Measurements from ENCODE around the gene EIF3J. TPM values are rescaled to one million over a fixed set of nuclear protein-coding genes. Genes with fewer than 3 reads are reported as not detected.
A peak's percentile ranks its signal among the peaks of the same experiment; 100 is the strongest.

Gene EIF3J
- total and polyA plus RNA-seq, 4 donors, result 30.2 to 65.9 (median 56.6) TPM

- intact Hi-C loops (cut with DNase I), result loop anchor here in 1 of 2 donors (10.0 kb wide), 1 partner anchor 164 kb away; the partner anchor contains the start of gene TRIM69
- DNase-seq (no peak), ATAC-seq (ENCODE audit: low FRiP score) (peak; percentile 13)
- Histone ChIP-seq H3K27ac (ENCODE audit: low read depth in 1 of 2, low read length in 2 of 2) (no peak overlapping the region), H3K9me3 (ENCODE audit: control insufficient read depth, low read length) (no peaks in the 10 kb centered on the region), H3K36me3 (ENCODE audit: control insufficient read depth in 1 of 2, insufficient read depth in 2 of 2, low read length in 1 of 2) (peaks cover 6 to 10% of the 10 kb centered on the region in 2 donors), H3K4me1 (ENCODE audit: control insufficient read depth in 1 of 2, insufficient read depth in 2 of 2, low read length in 2 of 2) (no peaks in the 10 kb centered on the region), H3K27me3 (ENCODE audit: control insufficient read depth in 1 of 2, insufficient read depth in 2 of 2, low read length in 1 of 2) (no peaks in the 10 kb centered on the region), H3K4me3 (ENCODE audit: low read length in 2 of 2) (no peak overlapping the region)
- 92 to 93% methylated on average over 4 of the region's 4 CpGs for WGBS, 2 donors
Measured at GRCh38 chr15:44570361-44570760, 33.4 kb downstream of the EIF3J start.

GRCh38 chr15:44573386-44573785 lies 36.4 kb downstream of the EIF3J start:
- peaks cover 3 to 7% of the 10 kb centered on the region in 2 donors for H3K36me3 ChIP-seq (ENCODE audit: control insufficient read depth in 1 of 2, insufficient read depth in 2 of 2, low read length in 1 of 2)
- no peak for ATAC-seq (ENCODE audit: low FRiP score)
- DNase-seq, result no peak
- H3K9me3 ChIP-seq (ENCODE audit: control insufficient read depth, low read length), result no peaks in the 10 kb centered on the region
- no peaks in the 10 kb centered on the region for H3K4me1 ChIP-seq (ENCODE audit: control insufficient read depth in 1 of 2, insufficient read depth in 2 of 2, low read length in 2 of 2)
- intact Hi-C loops (cut with DNase I), result loop anchor here in 1 of 2 donors (10.0 kb wide), 1 partner anchor 161 kb away; the partner anchor contains the start of gene TRIM69
- no peaks in the 10 kb centered on the region for H3K27me3 ChIP-seq (ENCODE audit: control insufficient read depth in 1 of 2, insufficient read depth in 2 of 2, low read length in 1 of 2)
- H3K27ac ChIP-seq (ENCODE audit: low read depth in 1 of 2, low read length in 2 of 2), result no peak overlapping the region
- 91 to 93% methylated on average over 6 of the region's 6 CpGs for WGBS, 2 donors
- no peak overlapping the region for H3K4me3 ChIP-seq (ENCODE audit: low read length in 2 of 2)

DNA sequence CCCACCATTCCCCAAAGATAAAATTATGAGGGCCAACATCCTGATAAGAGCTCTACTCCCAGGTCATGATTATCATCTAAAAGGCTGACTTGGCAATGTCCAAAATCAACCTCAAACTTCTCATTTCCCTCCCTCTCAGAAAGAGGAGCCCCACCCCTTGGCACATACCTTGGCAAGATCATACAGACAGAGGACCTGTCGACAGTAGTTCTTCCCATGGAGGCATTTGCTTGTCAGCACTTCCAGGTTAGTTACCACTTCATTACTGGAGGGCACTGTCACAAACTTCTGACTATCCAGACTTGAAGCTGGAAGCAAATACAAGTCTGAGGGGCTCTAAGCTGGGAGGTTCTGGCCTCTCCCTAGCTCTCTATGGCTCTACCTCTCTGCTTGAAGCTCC lies 37.8 kb downstream of the EIF3J start:
- no peaks in the 10 kb centered on the region for H3K4me1 ChIP-seq (ENCODE audit: control insufficient read depth in 1 of 2, insufficient read depth in 2 of 2, low read length in 2 of 2)
- ATAC-seq (ENCODE audit: low FRiP score) (no peak), DNase-seq (no peak)
- H3K4me3 ChIP-seq (ENCODE audit: low read length in 2 of 2), result no peak overlapping the region
- H3K27ac ChIP-seq (ENCODE audit: low read depth in 1 of 2, low read length in 2 of 2), result no peak overlapping the region
- no peaks in the 10 kb centered on the region for H3K27me3 ChIP-seq (ENCODE audit: control insufficient read depth in 1 of 2, insufficient read depth in 2 of 2, low read length in 1 of 2)
- WGBS, 2 donors, result 72 to 92% methylated on average over 1 of the region's 1 CpG
- H3K36me3 ChIP-seq (ENCODE audit: control insufficient read depth in 1 of 2, insufficient read depth in 2 of 2, low read length in 1 of 2), result peaks cover 0 to 4% of the 10 kb centered on the region in 2 donors
- intact Hi-C loops (cut with DNase I), result loop anchor here in 1 of 2 donors (10.0 kb wide), 1 partner anchor 160 kb away; the partner anchor contains the start of gene TRIM69
- no peaks in the 10 kb centered on the region for H3K9me3 ChIP-seq (ENCODE audit: control insufficient read depth, low read length)

GRCh38 chr15:44580105-44580504 lies 43.2 kb downstream of the EIF3J start:
- WGBS, 2 donors, result 92 to 93% methylated on average over 2 of the region's 2 CpGs
- H3K36me3 ChIP-seq (ENCODE audit: control insufficient read depth in 1 of 2, insufficient read depth in 2 of 2, low read length in 1 of 2), result peaks cover 4 to 6% of the 10 kb centered on the region in 2 donors
- no peak for DNase-seq
- H3K4me3 ChIP-seq (ENCODE audit: low read length in 2 of 2), result no peak overlapping the region
- H3K27ac ChIP-seq (ENCODE audit: low read depth in 1 of 2, low read length in 2 of 2), result no peak overlapping the region
- no peak for ATAC-seq (ENCODE audit: low FRiP score)
- no peaks in the 10 kb centered on the region for H3K4me1 ChIP-seq (ENCODE audit: control insufficient read depth in 1 of 2, insufficient read depth in 2 of 2, low read length in 2 of 2)
- H3K27me3 ChIP-seq (ENCODE audit: control insufficient read depth in 1 of 2, insufficient read depth in 2 of 2, low read length in 1 of 2), result no peaks in the 10 kb centered on the region
- H3K9me3 ChIP-seq (ENCODE audit: control insufficient read depth, low read length), result no peaks in the 10 kb centered on the region
- intact Hi-C loops (cut with DNase I), result no loop called here

GRCh38 chr15:44584162-44584749 lies 47.3 kb downstream of the EIF3J start:
- DNase-seq, result peak in 1 of 2 donors; percentile 53
- H3K27ac ChIP-seq (ENCODE audit: low read depth in 1 of 2, low read length in 2 of 2), result no peak overlapping the region
- H3K9me3 ChIP-seq (ENCODE audit: control insufficient read depth, low read length), result no peaks in the 10 kb centered on the region
- H3K4me1 ChIP-seq (ENCODE audit: control insufficient read depth in 1 of 2, insufficient read depth in 2 of 2, low read length in 2 of 2), result no peaks in the 10 kb centered on the region
- intact Hi-C loops (cut with DNase I), result no loop called here
- peak; percentile 71 for ATAC-seq (ENCODE audit: low FRiP score)
- WGBS, 2 donors, result 77 to 82% methylated on average over 5 of the region's 5 CpGs
- H3K27me3 ChIP-seq (ENCODE audit: control insufficient read depth in 1 of 2, insufficient read depth in 2 of 2, low read length in 1 of 2), result no peaks in the 10 kb centered on the region
- H3K36me3 ChIP-seq (ENCODE audit: control insufficient read depth in 1 of 2, insufficient read depth in 2 of 2, low read length in 1 of 2), result peaks cover 5 to 7% of the 10 kb centered on the region in 2 donors
- no peak overlapping the region for H3K4me3 ChIP-seq (ENCODE audit: low read length in 2 of 2)

- ATAC-seq (ENCODE audit: low FRiP score) (no peak), DNase-seq (no peak)
- Histone ChIP-seq H3K27me3 (ENCODE audit: control insufficient read depth in 1 of 2, insufficient read depth in 2 of 2, low read length in 1 of 2) (no peaks in the 10 kb centered on the region), H3K4me1 (ENCODE audit: control insufficient read depth in 1 of 2, insufficient read depth in 2 of 2, low read length in 2 of 2) (no peaks in the 10 kb centered on the region), H3K27ac (ENCODE audit: low read depth in 1 of 2, low read length in 2 of 2) (no peak overlapping the region), H3K9me3 (ENCODE audit: control insufficient read depth, low read length) (no peaks in the 10 kb centered on the region), H3K36me3 (ENCODE audit: control insufficient read depth in 1 of 2, insufficient read depth in 2 of 2, low read length in 1 of 2) (peaks cover 7 to 9% of the 10 kb centered on the region in 2 donors), H3K4me3 (ENCODE audit: low read length in 2 of 2) (no peak overlapping the region)
- intact Hi-C loops (cut with DNase I), result no loop called here
- 94 to 95% methylated on average over 2 of the region's 2 CpGs for WGBS, 2 donors
Measured at GRCh38 chr15:44585633-44586032, 48.7 kb downstream of the EIF3J start.

DNA sequence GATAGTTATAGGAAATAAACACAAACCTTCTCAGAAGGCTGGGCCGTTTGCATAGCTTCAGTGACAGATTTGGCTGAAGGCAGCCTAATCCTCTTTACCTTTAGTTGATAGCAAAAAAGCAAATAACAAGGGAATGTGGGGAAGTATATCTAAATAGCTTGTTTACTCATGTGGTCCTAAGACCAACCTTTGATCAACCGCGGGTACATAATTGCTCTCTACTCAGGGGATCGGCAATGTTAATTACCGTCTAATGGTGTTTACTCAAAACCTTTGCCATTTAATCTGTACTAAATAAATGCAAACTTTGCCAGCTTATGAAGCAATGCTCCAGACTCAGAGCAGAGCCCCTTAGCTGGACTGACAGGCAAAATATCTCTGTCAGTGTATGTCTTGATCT lies 51.6 kb downstream of the EIF3J start:
- Histone ChIP-seq H3K4me3 (ENCODE audit: low read length in 2 of 2) (no peak overlapping the region), H3K4me1 (ENCODE audit: control insufficient read depth in 1 of 2, insufficient read depth in 2 of 2, low read length in 2 of 2) (no peaks in the 10 kb centered on the region), H3K9me3 (ENCODE audit: control insufficient read depth, low read length) (no peaks in the 10 kb centered on the region), H3K27me3 (ENCODE audit: control insufficient read depth in 1 of 2, insufficient read depth in 2 of 2, low read length in 1 of 2) (no peaks in the 10 kb centered on the region), H3K36me3 (ENCODE audit: control insufficient read depth in 1 of 2, insufficient read depth in 2 of 2, low read length in 1 of 2) (peaks cover 10% of the 10 kb centered on the region in 2 donors), H3K27ac (ENCODE audit: low read depth in 1 of 2, low read length in 2 of 2) (no peak overlapping the region)
- DNase-seq, result no peak
- intact Hi-C loops (cut with DNase I), result no loop called here
- WGBS, 2 donors, result 82 to 83% methylated on average over 5 of the region's 5 CpGs
- ATAC-seq (ENCODE audit: low FRiP score), result no peak

- ATAC-seq (ENCODE audit: low FRiP score) (no peak), DNase-seq (no peak)
- 97 to 100% methylated on average over 1 of the region's 1 CpG for WGBS, 2 donors
- H3K27ac ChIP-seq (ENCODE audit: low read depth in 1 of 2, low read length in 2 of 2), result no peak overlapping the region
- no peak overlapping the region for H3K4me3 ChIP-seq (ENCODE audit: low read length in 2 of 2)
- no peaks in the 10 kb centered on the region for H3K9me3 ChIP-seq (ENCODE audit: control insufficient read depth, low read length)
- no peaks in the 10 kb centered on the region for H3K4me1 ChIP-seq (ENCODE audit: control insufficient read depth in 1 of 2, insufficient read depth in 2 of 2, low read length in 2 of 2)
- no peaks in the 10 kb centered on the region for H3K27me3 ChIP-seq (ENCODE audit: control insufficient read depth in 1 of 2, insufficient read depth in 2 of 2, low read length in 1 of 2)
- peaks cover 6 to 11% of the 10 kb centered on the region in 2 donors for H3K36me3 ChIP-seq (ENCODE audit: control insufficient read depth in 1 of 2, insufficient read depth in 2 of 2, low read length in 1 of 2)
- intact Hi-C loops (cut with DNase I), result no loop called here
Measured at GRCh38 chr15:44591326-44591725, 54.4 kb downstream of the EIF3J start.

- H3K4me1 ChIP-seq (ENCODE audit: control insufficient read depth in 1 of 2, insufficient read depth in 2 of 2, low read length in 2 of 2), result no peaks in the 10 kb centered on the region
- peaks cover 10 to 13% of the 10 kb centered on the region in 2 donors for H3K36me3 ChIP-seq (ENCODE audit: control insufficient read depth in 1 of 2, insufficient read depth in 2 of 2, low read length in 1 of 2)
- no peaks in the 10 kb centered on the region for H3K9me3 ChIP-seq (ENCODE audit: control insufficient read depth, low read length)
- ATAC-seq (ENCODE audit: low FRiP score), result no peak
- no peak overlapping the region for H3K4me3 ChIP-seq (ENCODE audit: low read length in 2 of 2)
- WGBS, 2 donors, result 78 to 79% methylated on average over 7 of the region's 7 CpGs
- H3K27me3 ChIP-seq (ENCODE audit: control insufficient read depth in 1 of 2, insufficient read depth in 2 of 2, low read length in 1 of 2), result no peaks in the 10 kb centered on the region
- intact Hi-C loops (cut with DNase I), result no loop called here
- no peak overlapping the region for H3K27ac ChIP-seq (ENCODE audit: low read depth in 1 of 2, low read length in 2 of 2)
- DNase-seq, result no peak
Measured at GRCh38 chr15:44593042-44593736, 56.2 kb downstream of the EIF3J start.

Measured in aorta (tissue), 5 donors.